IMR-90 (cell line): ENCODE data around the gene ARHGAP8.

Experiments used
- CEBPB ChIP-seq: IDR thresholded peaks from 2 replicates; pipeline ENCODE4 v1.6.1; 2012; ENCODE audit warnings: low read depth, low read length, improper control_type of control experiment
- CHD1 ChIP-seq: IDR thresholded peaks from 2 replicates; pipeline ENCODE4 v1.6.1; 2012; ENCODE audit warnings: low read depth, low read length, improper control_type of control experiment
- CTCF ChIP-seq: conservative IDR thresholded peaks from 2 replicates; pipeline ENCODE4 v1.5.1; 2012; ENCODE audit warnings: mild to moderate bottlenecking, low read depth, low read length, improper control_type of control experiment
- ELK1 ChIP-seq: fragments of 150-350 bp; IDR thresholded peaks from 2 replicates; pipeline ENCODE4 v1.6.1; 2016; ENCODE audit warnings: low read depth, mild to moderate bottlenecking, low read length, moderate library complexity, borderline replicate concordance
- FOS ChIP-seq: fragments of 150-350 bp; IDR thresholded peaks from 2 replicates; pipeline ENCODE4 v1.6.1; 2016; ENCODE audit warnings: low read depth, low read length
- MXI1 ChIP-seq: IDR thresholded peaks from 2 replicates; pipeline ENCODE4 v1.6.1; 2012; ENCODE audit warnings: low read depth, mild to moderate bottlenecking, low read length, moderate library complexity, borderline replicate concordance
- POLR2A ChIP-seq: IDR thresholded peaks from 2 replicates; pipeline ENCODE4 v1.6.1; 2012; ENCODE audit warnings: mild to moderate bottlenecking, low read depth, low read length
- RAD21 ChIP-seq: IDR thresholded peaks from 2 replicates; pipeline ENCODE4 v1.6.1; 2012; ENCODE audit warnings: low read length, improper control_type of control experiment
- SMC3 ChIP-seq: fragments of 150-350 bp; IDR thresholded peaks from 2 replicates; pipeline ENCODE4 v1.6.1; 2016; ENCODE audit warnings: low read depth, mild to moderate bottlenecking, antibody characterized with exemption, low read length, moderate library complexity

GRCh38 chr22:44888491-44889254 lies 136.3 kb downstream of the ARHGAP8 start:
- TF ChIP-seq MXI1 (no peak), POLR2A (no peak), SMC3 (no peak), CHD1 (no peak), CTCF (no peak), RAD21 (no peak), CEBPB (no peak), ELK1 (no peak), FOS (no peak)
